Activated CD4-positive, alpha-beta T cell treated with anti-CD3 and anti-CD28 coated beads for 1 hour (primary cell): Measurements from ENCODE around the gene LPAR2.
"Not testable (repeated sequence)": the region's sequence is repeated elsewhere in the genome, so short reads cannot be mapped to it uniquely, and the experiment has no call there.

Experiments used
- DNase-seq: peaks from one replicate; pipeline ENCODE4 v3.0.0-alpha.2; 2020

Gene LPAR2

GRCh38 chr19:19627621-19628500 lies at the start of gene LPAR2:
Gene LPAR2, minus strand, starts transcription at chr19:19628220. Its CDS starts 945 bp downstream, at chr19:19627275.
- peak; percentile 65 for DNase-seq

GRCh38 chr19:19677579-19677978 lies 49.6 kb upstream of the LPAR2 start:
- DNase-seq: no peak

GRCh38 chr19:19674315-19674714 lies 46.3 kb upstream of the LPAR2 start:
- DNase-seq: no peak

- DNase-seq: no peak
Measured at GRCh38 chr19:19672816-19673215, 44.8 kb upstream of the LPAR2 start.

- no peak for DNase-seq
Measured at GRCh38 chr19:19670070-19670551, 42.1 kb upstream of the LPAR2 start.

- DNase-seq: peak; percentile 87
Measured at GRCh38 chr19:19668230-19669012, 40.4 kb upstream of the LPAR2 start, which contains the start of gene ZNF101. Gene ZNF101, plus strand, starts transcription at chr19:19668839. Its CDS starts 125 bp downstream, at chr19:19668964.

- DNase-seq: not testable (repeated sequence)
Measured at GRCh38 chr19:19665420-19665948, 37.5 kb upstream of the LPAR2 start.

GRCh38 chr19:19663256-19664120 lies 35.5 kb upstream of the LPAR2 start, which contains the start of gene ATP13A1:
Gene ATP13A1, minus strand, starts transcription at chr19:19663676. Its CDS starts 10 bp downstream, at chr19:19663666.
- DNase-seq: peak; percentile 93

- DNase-seq: no peak
Measured at GRCh38 chr19:19662871-19663255, 34.8 kb upstream of the LPAR2 start.

- no peak for DNase-seq
Measured at GRCh38 chr19:19662344-19662743, 34.3 kb upstream of the LPAR2 start.

- no peak for DNase-seq
Measured at GRCh38 chr19:19661675-19662251, 33.7 kb upstream of the LPAR2 start.

GRCh38 chr19:19661141-19661674 lies 33.2 kb upstream of the LPAR2 start:
- no peak for DNase-seq

GRCh38 chr19:19659646-19660245 lies 31.7 kb upstream of the LPAR2 start:
- DNase-seq: no peak

GRCh38 chr19:19657397-19657783 lies 29.4 kb upstream of the LPAR2 start:
- DNase-seq: no peak

GRCh38 chr19:19656451-19657396 lies 28.7 kb upstream of the LPAR2 start:
- DNase-seq: no peak

GRCh38 chr19:19655641-19656343 lies 27.8 kb upstream of the LPAR2 start:
- DNase-seq: no peak

GRCh38 chr19:19655051-19655594 lies 27.1 kb upstream of the LPAR2 start:
- DNase-seq: no peak

GRCh38 chr19:19654441-19654840 lies 26.4 kb upstream of the LPAR2 start:
- no peak for DNase-seq

GRCh38 chr19:19653597-19654147 lies 25.7 kb upstream of the LPAR2 start:
- no peak for DNase-seq
